MCF 10A (cell line): ENCODE results near the gene RETN. TPM values are rescaled to one million over a fixed set of nuclear protein-coding genes. Genes with fewer than 3 reads are reported as not detected.

Experiments used
- BruUV-seq: library from RNA; stranded (reverse); fragments of 400-500 nt; replicated peaks from 2 replicates; lab custom pipeline; 2021; lab: Mats Ljungman, UMichigan
- CTCF ChIA-PET: fragments of 300-600 bp; sonication (Branson Sonifier 250); formaldehyde crosslinking; extraction: SDS; loops from one replicate; lab custom pipeline; 2021; ENCODE audit warnings: antibody characterized with exemption, inconsistent platforms; lab: Yijun Ruan, JAX
- POLR2A ChIA-PET: fragments of 300-600, 350-650 bp; sonication (Branson Sonifier 250); formaldehyde crosslinking; extraction: SDS; loops from one replicate; lab custom pipeline; 2020; ENCODE audit warnings: antibody characterized with exemption, inconsistent platforms; lab: Yijun Ruan, JAX
- DNase-seq: peaks from one replicate; pipeline ENCODE4 v3.0.0-alpha.2; 2018; ENCODE audit not compliant: unreplicated experiment
- H3K27ac Mint-ChIP-seq: one replicate; pipeline ENCODE4 v1.8.0; 2022; ENCODE audit warnings: mild to moderate bottlenecking, low read depth, mixed read lengths; ENCODE audit not compliant: unreplicated experiment
- H3K27me3 Mint-ChIP-seq: one replicate; pipeline ENCODE4 v1.8.0; 2022; ENCODE audit warnings: mixed read lengths; ENCODE audit not compliant: insufficient read depth, unreplicated experiment
- H3K36me3 Mint-ChIP-seq: one replicate; pipeline ENCODE4 v1.8.0; 2022; ENCODE audit warnings: mild to moderate bottlenecking, moderate library complexity, mixed read lengths; ENCODE audit not compliant: insufficient read depth, unreplicated experiment
- H3K4me1 Mint-ChIP-seq: one replicate; pipeline ENCODE4 v1.8.0; 2022; ENCODE audit warnings: mixed read lengths; ENCODE audit not compliant: insufficient read depth, unreplicated experiment
- H3K4me3 Mint-ChIP-seq: one replicate; pipeline ENCODE4 v1.8.0; 2022; ENCODE audit warnings: mild to moderate bottlenecking, moderate library complexity, mixed read lengths; ENCODE audit not compliant: unreplicated experiment
- H3K9me3 Mint-ChIP-seq: one replicate; pipeline ENCODE4 v1.8.0; 2022; ENCODE audit warnings: mixed read lengths; ENCODE audit not compliant: unreplicated experiment
- CTCF ChIP-seq: fragments of 200-600 bp; IDR thresholded peaks from one replicate; pipeline ENCODE4 v1.8.0; 2022; ENCODE audit warnings: antibody characterized with exemption, mild to moderate bottlenecking; ENCODE audit not compliant: unreplicated experiment
- intact Hi-C: fragments of 100-400 bp; cut with micrococcal nuclease; formaldehyde crosslinking; loops from 2 replicates; pipeline ENCODE4 v1.14.1; 2022
- total RNA-seq: library from RNA; stranded (reverse); gene quantifications from 2 replicates; pipeline ENCODE4 v1.2.3, GENCODE V29; 2022

The RETN gene
- total RNA-seq, 1 experiment from 2014 or later: not detected

GRCh38 chr19:7647156-7647555 lies 21.7 kb upstream of the RETN start:
- Mint-ChIP-seq H3K4me1 (no peaks in the 10 kb centered on the region), H3K36me3 (peaks cover 20% of the 10 kb centered on the region), H3K9me3 (no peaks in the 10 kb centered on the region), H3K27me3 (no peaks in the 10 kb centered on the region), H3K4me3 (no peak overlapping the region), H3K27ac (no peak overlapping the region)
- no peak for TF ChIP-seq CTCF
- CTCF ChIA-PET: no interaction called here
- POLR2A ChIA-PET: no interaction called here
- no TSS peak for BruUV-seq
- intact Hi-C loops: no loop called here
- DNase-seq: no peak

- Mint-ChIP-seq H3K9me3 (no peaks in the 10 kb centered on the region), H3K27me3 (no peaks in the 10 kb centered on the region), H3K4me1 (no peaks in the 10 kb centered on the region), H3K36me3 (peaks cover 16% of the 10 kb centered on the region), H3K27ac (no peak overlapping the region), H3K4me3 (no peak overlapping the region)
- CTCF ChIA-PET: interaction anchor here (0.6 to 0.7 kb wide), 3 partner anchors 75 to 152 kb away, joined by 3 read pairs; no protein-coding TSS in a partner anchor
- BruUV-seq: TSS peak; percentile 33
- intact Hi-C loops: no loop called here
- POLR2A ChIA-PET: interaction anchor here (0.7 to 1.9 kb wide), 3 partner anchors 11 to 32 kb away, joined by 3 to 10 read pairs (median 3); partner anchors contain the start of genes STXBP2 and TRAPPC5
- no peak for DNase-seq
- no peak for TF ChIP-seq CTCF
Observed at GRCh38 chr19:7648265-7649014, 20.4 kb upstream of the RETN start.

- Mint-ChIP-seq H3K4me1 (peaks cover 6% of the 10 kb centered on the region), H3K4me3 (no peak overlapping the region), H3K27me3 (no peaks in the 10 kb centered on the region), H3K9me3 (no peaks in the 10 kb centered on the region), H3K36me3 (peaks cover 15% of the 10 kb centered on the region), H3K27ac (no peak overlapping the region)
- DNase-seq: no peak
- TF ChIP-seq CTCF: no peak
- intact Hi-C loops: no loop called here
- no TSS peak for BruUV-seq
- ChIA-PET POLR2A (interaction anchor here (0.6 to 1.2 kb wide), 2 partner anchors 20 to 72 kb away, joined by 3 read pairs; partner anchors contain the start of genes PET100 and XAB2), CTCF (interaction anchor here (0.6 to 2.7 kb wide), 5 partner anchors 9 to 47 kb away, joined by 3 to 11 read pairs (median 3); partner anchors contain the start of genes MCEMP1 and TRAPPC5)
Observed at GRCh38 chr19:7650148-7650547, 18.7 kb upstream of the RETN start.

- H3K4me1 Mint-ChIP-seq: peaks cover 6% of the 10 kb centered on the region
- no peak overlapping the region for H3K27ac Mint-ChIP-seq
- TF ChIP-seq CTCF: peak; percentile 91
- DNase-seq: peak; percentile 94
- POLR2A ChIA-PET: interaction anchor here (1.1 kb wide), 1 partner anchor 22 kb away, joined by 4 read pairs; the partner anchor contains the start of genes PET100 and XAB2
- CTCF ChIA-PET: interaction anchor here (0.5 to 6.4 kb wide), 26 partner anchors 9 to 789 kb away, joined by 3 to 31 read pairs (median 4); partner anchors contain the start of genes RETN, STXBP2 and TRAPPC5
- no peaks in the 10 kb centered on the region for H3K27me3 Mint-ChIP-seq
- H3K4me3 Mint-ChIP-seq: peak overlapping the region; percentile 66
- H3K9me3 Mint-ChIP-seq: no peaks in the 10 kb centered on the region
- intact Hi-C loops: loop anchor here (1.0 kb wide), 2 partner anchors 28 to 147 kb away; partner anchors contain the start of gene TRAPPC5
- H3K36me3 Mint-ChIP-seq: peaks cover 5% of the 10 kb centered on the region
- BruUV-seq: no TSS peak
Observed at GRCh38 chr19:7652061-7652641, 16.7 kb upstream of the RETN start.
